Activated CD8-positive, alpha-beta memory T cell treated with anti-CD3 and anti-CD28 coated beads for 4 hours (primary cell): ENCODE measurements around the gene AACS.
"Not testable (repeated sequence)": the region's sequence is repeated elsewhere in the genome, so short reads cannot be mapped to it uniquely, and the experiment has no call there.

ENCODE experiments used
- DNase-seq, 2 donors: peaks; one replicate each; pipeline ENCODE4 v3.0.0-alpha.2; 2020; ENCODE audit warnings: low read depth in 2 of 2

Gene AACS

GRCh38 chr12:125124320-125124966 is 59.2 kb downstream of the AACS start:
- DNase-seq: no peak

DNA sequence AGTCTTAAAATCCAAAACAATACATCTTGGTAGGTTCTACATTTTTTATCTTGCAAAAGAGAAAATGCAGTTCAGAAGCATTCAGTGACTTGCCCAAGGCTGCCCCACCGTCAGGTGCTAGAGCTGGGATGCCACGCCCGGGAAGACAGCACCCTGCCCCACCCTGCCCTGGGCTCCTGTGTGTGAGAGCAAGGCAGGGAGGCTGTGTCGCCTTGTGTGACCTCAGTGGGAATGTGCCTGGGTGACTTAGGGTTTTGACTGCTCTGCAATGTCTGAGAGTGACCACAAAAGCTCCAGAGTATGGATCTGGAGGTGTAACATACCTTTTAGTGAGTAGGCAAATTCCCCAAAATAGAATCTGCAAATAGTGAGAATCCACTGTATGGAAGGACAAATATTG is 60.0 kb downstream of the AACS start:
- DNase-seq: no peak

DNA sequence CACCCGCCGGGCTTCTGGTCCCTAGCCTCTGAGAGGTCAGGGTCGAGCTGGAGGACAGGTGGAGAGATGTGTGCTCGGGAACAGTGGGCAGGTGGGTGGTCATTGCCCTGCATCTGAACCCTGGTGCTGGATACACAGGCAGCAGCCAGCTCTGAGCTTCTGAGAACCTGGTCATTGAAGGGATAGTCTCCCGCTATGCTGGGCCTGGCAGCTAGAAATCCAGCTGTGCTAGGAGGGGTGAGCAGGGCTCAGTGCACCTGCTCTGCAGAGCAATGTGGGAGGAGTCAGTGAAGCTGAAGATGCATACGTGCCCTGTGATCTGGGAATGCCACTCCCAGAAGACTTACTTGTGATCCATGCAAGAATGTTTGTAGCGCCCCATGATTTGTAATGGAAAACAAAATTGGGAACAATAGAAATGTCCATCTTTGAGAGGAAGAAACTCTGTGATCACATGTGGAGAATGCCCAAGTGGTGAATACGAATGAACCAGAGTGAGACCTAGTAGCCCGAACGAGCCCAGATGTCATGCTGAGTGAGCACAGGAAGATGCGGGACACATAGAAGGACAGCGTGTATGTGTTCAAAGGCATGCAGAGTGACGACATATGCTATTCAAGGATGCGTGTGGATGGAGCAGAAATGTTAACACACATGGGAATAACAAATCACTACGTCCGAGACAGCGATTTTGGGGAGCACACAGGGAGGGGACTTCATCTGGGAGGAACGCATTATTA is 63.4 kb downstream of the AACS start:
- DNase-seq: no peak

- no peak for DNase-seq
Measured at GRCh38 chr12:125129179-125129571, 63.9 kb downstream of the AACS start.

DNA sequence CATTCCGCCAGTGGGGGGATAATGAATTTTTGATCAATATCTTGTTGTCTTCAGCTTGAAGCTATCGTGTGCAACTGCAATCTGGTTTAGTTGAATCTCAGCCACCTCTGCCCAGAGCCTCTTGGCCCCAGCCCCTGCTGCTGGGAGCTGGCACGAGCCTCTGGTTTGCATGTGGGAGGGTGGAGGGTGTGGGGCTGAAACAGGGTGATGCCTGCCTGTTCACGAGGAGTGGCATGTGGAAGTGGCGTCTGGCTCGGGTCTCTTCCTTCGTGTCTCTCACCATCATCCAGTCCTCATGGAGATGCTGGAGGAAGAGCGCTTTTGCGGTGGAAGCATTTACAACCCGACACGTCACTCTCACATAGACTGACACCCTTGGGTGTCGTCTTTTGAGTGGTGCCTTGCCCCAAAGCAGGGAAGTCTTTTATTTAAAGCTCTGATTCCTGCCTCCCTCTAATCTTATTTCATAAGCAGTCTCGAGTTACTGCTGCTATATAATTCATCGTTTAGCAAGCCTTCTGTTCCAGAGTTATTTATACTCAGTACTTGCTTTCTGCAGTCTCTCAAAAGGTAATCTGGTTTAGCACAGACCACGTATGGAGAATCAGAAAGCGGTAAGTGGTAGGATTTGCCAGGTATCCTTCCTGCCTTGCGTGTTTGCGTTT is 64.5 kb downstream of the AACS start:
- no peak for DNase-seq

DNA sequence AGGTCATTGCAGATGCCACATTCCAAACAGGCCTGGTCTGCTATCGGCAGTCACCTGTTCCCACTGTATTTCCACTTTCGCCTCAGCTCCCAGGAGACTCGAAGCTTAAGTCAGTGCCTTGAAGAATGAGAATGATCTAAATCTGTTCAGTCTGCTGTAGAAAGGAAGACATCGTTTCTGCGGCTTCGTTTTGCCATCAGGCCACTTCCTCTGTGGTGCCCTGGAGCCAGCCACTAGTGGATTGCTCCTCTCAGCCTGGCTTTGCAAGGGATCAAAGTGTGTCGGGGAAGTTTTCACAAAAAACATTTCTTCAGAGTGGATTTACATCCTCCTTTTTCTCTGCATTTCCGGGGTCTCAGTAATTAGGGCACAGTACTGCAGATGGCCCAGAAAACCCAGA is 66.7 kb downstream of the AACS start:
- DNase-seq: no peak

GRCh38 chr12:125132698-125133400 is 67.6 kb downstream of the AACS start:
- DNase-seq: no peak

- DNase-seq: no peak
Measured at GRCh38 chr12:125133616-125134015, 68.4 kb downstream of the AACS start.

GRCh38 chr12:125134576-125134975 is 69.3 kb downstream of the AACS start:
- no peak for DNase-seq

DNA sequence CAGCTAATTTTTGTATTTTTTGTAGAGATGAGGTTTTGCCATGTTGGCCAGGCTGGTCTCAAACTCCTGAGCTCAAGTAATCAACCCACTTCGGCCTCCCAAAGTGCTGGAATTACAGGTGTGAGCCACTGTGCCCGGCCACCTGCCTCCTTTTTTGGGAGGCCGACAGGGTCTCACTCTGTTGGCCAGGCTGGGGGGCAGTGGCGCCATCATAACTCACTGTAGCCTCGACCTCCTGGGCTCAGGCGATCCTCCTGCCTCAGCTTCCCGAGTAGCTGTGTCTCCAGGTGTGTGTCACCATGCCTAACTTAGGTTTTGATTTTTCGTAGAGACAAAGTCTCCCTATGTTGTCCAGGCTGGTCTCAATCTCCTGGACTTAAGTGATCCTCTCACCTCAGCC is 70.7 kb downstream of the AACS start:
- no peak for DNase-seq

DNA sequence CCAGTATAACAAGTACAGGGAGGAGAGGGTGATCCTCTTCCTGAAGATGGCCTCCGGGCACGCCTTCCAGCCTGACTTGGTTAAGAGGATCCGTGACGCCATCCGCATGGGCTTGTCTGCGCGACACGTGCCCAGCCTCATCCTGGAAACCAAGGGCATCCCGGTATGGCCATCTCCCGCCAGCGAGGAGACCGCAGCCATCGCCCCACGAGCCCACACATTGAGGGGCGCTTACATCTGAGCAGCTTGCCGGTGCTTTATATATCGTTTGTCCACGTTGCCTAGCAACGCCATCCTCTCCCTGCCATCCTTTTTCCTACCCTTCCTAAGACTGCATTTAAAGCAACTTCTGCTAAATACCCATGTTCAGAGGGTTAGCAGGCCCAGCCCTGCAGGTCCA is 71.5 kb downstream of the AACS start:
- DNase-seq: no peak

DNA sequence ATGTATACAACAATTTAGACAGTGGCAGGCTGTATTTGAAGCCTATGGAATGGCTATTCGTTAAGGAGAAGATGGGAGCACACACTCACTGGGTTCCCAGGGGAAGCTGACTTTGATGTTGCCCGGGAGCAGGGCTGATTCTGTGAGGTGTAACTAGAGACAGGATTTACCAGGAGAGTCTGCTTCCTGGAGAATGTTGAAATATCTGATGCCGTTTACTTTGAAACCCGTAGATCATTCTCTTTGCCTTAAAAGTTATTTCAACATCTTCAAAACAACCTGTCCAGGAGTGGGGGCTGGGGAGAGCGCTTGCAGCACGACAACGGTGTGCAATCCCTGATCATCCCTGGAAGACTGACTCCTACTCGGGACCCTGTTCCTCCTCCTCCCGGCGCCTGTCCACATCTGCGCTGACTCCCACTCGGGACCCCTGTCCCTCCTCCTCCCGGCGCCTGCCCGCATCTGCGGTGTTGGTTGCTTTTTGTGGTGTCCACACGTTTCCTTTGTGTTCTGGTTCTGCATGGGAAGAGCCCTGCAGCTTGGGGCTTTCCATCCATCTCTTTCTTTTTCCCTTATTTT is 72.6 kb downstream of the AACS start:
- DNase-seq: no peak

GRCh38 chr12:125140279-125141209 is 75.3 kb downstream of the AACS start:
- DNase-seq: no peak

DNA sequence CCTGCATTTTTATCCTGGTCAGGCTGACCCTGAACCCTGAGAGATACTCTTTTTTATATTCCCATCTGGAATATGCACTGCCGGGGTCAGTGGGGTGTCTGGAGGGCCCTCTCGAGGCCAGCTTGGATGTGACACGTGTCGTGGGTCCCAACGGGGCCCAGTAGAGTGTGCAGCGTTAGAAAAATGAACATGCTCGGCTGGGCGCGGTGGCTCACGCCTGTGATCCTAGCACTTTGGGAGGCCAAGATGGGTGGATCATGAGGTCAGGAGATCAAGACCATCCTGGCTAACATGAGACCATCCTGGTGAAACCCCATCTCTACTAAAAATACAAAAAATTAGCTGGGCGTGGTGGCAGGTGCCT is 76.0 kb downstream of the AACS start:
- not testable (repeated sequence) for DNase-seq

DNA sequence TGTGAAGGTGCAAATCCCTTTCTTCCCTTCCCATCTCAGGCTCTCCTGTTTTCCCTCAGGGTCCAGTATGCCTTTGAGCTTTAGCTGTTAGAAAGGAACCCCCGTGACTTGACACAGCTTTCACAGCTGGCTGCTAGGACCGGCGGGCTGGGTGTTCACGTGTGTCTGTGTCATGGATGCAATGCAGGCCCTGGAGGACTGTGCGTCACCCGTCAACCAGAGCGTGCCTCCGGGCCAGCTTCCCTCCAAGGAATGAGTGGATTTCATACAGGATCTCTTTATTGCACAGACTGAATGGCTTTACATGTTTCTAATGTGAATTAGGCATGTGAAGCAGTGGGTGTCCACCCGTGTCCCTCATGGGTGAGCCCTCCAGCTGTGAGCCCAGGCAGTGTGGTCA is 77.4 kb downstream of the AACS start:
- no peak for DNase-seq

GRCh38 chr12:125143491-125143890 is 78.3 kb downstream of the AACS start:
- DNase-seq: no peak

DNA sequence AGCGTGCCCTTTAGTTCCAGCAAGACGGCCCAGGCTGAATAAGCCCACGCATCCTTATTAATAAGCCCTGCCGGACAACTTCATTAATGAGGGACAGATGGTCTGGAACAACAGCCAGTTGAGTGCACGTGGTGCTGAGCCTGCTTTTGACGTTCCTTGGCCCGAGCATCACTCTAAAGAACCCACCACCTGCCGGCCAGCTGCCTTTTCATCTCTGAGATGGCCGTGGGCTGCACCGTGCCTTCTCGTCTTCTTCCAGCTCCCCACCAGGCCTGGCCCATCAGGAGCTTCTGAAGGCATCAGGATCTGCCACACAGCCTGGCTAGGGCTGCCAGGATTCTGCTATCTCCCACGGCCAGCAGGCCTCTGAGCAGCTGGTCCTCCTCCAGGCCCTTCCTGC is 80.0 kb downstream of the AACS start:
- DNase-seq: no peak

- DNase-seq: no peak
Measured at GRCh38 chr12:125148316-125148715, 83.1 kb downstream of the AACS start.

DNA sequence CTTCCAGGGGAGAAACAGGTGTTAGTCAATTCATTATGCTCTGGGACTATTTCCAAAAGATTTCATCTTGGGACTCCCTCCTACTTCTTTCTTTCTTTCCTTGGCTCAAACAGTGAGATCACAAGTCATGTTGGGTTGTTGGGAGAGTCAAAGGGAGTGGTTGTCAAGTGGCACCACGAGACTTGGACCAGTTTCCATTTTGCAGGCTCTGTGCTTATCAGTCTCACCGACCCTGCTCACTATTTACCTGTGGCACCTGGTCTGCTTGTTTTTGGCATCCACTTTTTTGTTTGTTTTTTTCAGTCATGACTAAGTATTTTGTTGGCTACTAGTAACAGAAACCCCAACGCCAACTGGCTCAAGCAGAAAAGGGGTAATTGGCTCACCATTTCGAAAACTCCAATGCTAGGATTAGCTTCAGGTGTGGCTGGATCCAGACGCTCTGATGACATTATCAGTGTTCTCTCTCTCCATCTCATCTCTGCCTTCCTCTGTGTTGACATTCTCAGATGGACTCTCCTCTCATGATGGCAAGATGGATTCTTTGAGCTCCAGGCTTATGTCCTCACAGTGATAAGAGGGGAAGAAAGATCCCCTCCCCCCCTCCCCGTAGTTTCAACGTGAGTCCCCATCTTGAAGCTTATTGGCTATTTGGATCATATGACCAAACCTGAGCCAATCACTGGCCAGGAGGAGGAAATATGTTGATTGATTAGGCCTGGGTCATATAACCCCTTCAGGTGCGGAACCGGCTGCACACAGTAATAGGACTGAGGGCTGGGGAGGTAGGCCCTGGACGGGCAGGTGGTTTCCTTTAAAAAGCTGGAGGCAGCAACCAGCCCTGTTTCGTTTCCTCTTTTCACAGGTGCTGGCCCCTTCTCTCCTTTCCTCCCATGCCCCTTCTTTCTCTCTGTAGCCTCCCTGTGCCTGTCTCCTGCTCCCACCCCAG is 84.2 kb downstream of the AACS start:
- DNase-seq: no peak

DNA sequence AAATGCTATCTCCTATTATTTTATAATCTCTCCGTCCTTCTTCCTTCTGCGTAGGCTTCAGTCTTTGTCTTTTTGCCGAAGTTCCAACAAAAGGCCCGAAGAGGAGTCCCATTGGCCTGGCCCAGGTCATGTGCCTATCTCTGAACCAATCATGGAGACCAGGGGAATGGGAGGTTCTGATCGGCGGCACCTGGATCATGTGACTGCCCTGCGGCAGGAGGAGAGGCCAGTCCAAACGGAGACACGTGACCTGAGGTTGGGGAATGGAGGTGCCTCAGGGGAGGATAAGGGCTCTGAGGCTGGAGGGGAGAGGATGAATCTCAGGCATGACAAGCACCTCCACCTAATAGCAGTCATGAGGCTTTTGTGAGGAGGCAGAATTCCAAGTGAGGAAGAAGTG is 86.0 kb downstream of the AACS start:
- DNase-seq: no peak
